Measurements from ENCODE around the gene IQSEC3. TPM values are rescaled to one million over a fixed set of nuclear protein-coding genes. Genes with fewer than 3 reads are reported as not detected.
A peak's percentile ranks its signal among the peaks of the same experiment; 100 is the strongest.

The IQSEC3 gene
- total RNA-seq, 3 donors from 2014 or later (not counting 1 experiment from before 2014, with no cell fraction given), result 4.4 to 7.1 (median 5.3) TPM

DNA sequence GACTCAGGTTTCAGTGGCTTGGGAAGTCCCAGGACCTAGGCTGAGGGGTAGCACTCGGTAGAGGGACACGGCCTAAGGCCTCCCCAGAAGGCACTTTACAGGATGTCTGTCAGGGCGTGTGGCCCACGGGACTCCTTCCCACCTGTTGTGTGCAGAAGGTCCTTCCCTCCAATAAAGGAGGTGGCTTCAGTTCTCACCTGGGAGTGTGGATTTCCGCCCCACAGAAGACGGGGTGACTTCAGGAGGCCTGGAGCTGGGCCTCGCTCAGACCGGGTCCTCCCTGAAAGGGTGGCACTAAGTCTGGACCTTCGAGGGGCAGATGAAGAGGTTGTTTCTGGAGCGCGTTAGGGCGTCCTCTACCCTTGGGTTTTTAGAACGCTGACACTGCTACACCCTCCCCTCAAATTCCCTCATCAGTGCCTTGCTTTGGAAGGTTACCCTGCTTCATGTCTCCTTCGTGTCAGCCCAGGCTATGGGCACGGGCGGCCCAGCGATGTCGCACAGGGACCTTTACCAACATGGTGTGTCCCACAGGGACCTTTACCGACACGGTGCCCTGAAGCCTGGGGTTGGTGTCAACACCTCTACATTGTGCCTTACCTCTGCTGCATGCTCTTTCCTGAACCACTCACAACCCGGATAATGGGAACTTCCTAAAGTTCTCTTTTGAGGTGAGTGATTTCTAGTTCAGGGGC is 140.3 kb downstream of the IQSEC3 start:
- 92% methylated on average over 20 of the region's 21 CpGs for WGBS (ENCODE audit: insufficient coverage)
- Histone ChIP-seq H3K9me3 (ENCODE audit: control insufficient read depth, insufficient read depth, low read length) (no peaks in the 10 kb centered on the region), H3K4me3 (ENCODE audit: low read length) (no peak overlapping the region), H3K27ac (ENCODE audit: low read length) (no peak overlapping the region), H3K36me3 (ENCODE audit: control insufficient read depth, insufficient read depth, low read length) (no peaks in the 10 kb centered on the region), H3K4me1 (ENCODE audit: control insufficient read depth, insufficient read depth, low read length) (peaks cover 3% of the 10 kb centered on the region), H3K27me3 (ENCODE audit: control insufficient read depth, insufficient read depth, low read length) (peaks cover 7% of the 10 kb centered on the region)
- no peak overlapping the region for H3K4me3 Mint-ChIP-seq
- peaks cover 41 to 64% of the 10 kb centered on the region in 2 donors for H3K27me3 Mint-ChIP-seq (ENCODE audit: low read depth in 2 of 2)
- intact Hi-C loops (cut with micrococcal nuclease), result no loop called here
- H3K9me3 Mint-ChIP-seq, result no peaks in the 10 kb centered on the region
- H3K27ac Mint-ChIP-seq, result no peak overlapping the region
- no peaks in the 10 kb centered on the region for H3K36me3 Mint-ChIP-seq
- peaks cover 1 to 9% of the 10 kb centered on the region in 2 donors for H3K4me1 Mint-ChIP-seq
- ATAC-seq, result peak in 1 of 3 donors; percentile 19
- DNase-seq, result no peak
- no peak for TF ChIP-seq CTCF (IDR thresholded peaks at IDR 0.05)

GRCh38 chr12:207804-208203 is 141.2 kb downstream of the IQSEC3 start:
- Mint-ChIP-seq H3K27ac (no peak overlapping the region), H3K4me1 (peaks cover 4 to 5% of the 10 kb centered on the region in 2 donors), H3K36me3 (no peaks in the 10 kb centered on the region), H3K4me3 (no peak overlapping the region), H3K27me3 (ENCODE audit: low read depth in 2 of 2) (peaks cover 37 to 63% of the 10 kb centered on the region in 2 donors), H3K9me3 (no peaks in the 10 kb centered on the region)
- H3K4me3 ChIP-seq (ENCODE audit: low read length), result no peak overlapping the region
- peaks cover 5% of the 10 kb centered on the region for H3K27me3 ChIP-seq (ENCODE audit: control insufficient read depth, insufficient read depth, low read length)
- no peak overlapping the region for H3K27ac ChIP-seq (ENCODE audit: low read length)
- intact Hi-C loops (cut with micrococcal nuclease), result no loop called here
- no peaks in the 10 kb centered on the region for H3K36me3 ChIP-seq (ENCODE audit: control insufficient read depth, insufficient read depth, low read length)
- peaks cover 8% of the 10 kb centered on the region for H3K4me1 ChIP-seq (ENCODE audit: control insufficient read depth, insufficient read depth, low read length)
- no peaks in the 10 kb centered on the region for H3K9me3 ChIP-seq (ENCODE audit: control insufficient read depth, insufficient read depth, low read length)
- ATAC-seq, result no peak
- WGBS (ENCODE audit: insufficient coverage), result 91% methylated on average over 8 of the region's 10 CpGs
- TF ChIP-seq CTCF (IDR thresholded peaks at IDR 0.05), result no peak
- DNase-seq, result no peak

DNA sequence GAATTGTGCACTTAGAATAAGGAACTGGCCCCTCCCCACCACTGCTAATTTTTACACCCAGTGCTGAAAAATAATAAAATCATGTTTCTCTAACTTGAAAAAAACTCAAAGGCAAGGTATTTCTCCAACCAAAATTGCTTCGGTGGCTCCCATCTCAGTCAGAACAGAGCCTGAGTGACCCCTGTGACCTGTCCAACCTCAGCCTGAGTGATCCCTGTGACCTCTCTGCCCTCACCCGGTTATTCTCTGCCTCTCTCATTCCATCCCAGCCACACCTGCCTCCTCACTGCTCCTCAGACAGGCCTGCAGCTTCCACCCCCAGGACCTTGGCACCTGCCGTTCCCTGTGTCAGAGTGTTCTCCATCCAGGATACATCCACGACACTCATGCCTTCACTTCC is 142.2 kb downstream of the IQSEC3 start:
- no peak for TF ChIP-seq CTCF (IDR thresholded peaks at IDR 0.05)
- H3K27me3 ChIP-seq (ENCODE audit: control insufficient read depth, insufficient read depth, low read length), result peaks cover 5% of the 10 kb centered on the region
- no peak overlapping the region for H3K27ac Mint-ChIP-seq
- 85% methylated on average over 4 of the region's 4 CpGs for WGBS (ENCODE audit: insufficient coverage)
- no peak overlapping the region for H3K27ac ChIP-seq (ENCODE audit: low read length)
- ATAC-seq, result no peak
- H3K4me3 ChIP-seq (ENCODE audit: low read length), result no peak overlapping the region
- H3K36me3 Mint-ChIP-seq, result no peaks in the 10 kb centered on the region
- peaks cover 5 to 9% of the 10 kb centered on the region in 2 donors for H3K4me1 Mint-ChIP-seq
- H3K36me3 ChIP-seq (ENCODE audit: control insufficient read depth, insufficient read depth, low read length), result no peaks in the 10 kb centered on the region
- no peaks in the 10 kb centered on the region for H3K9me3 Mint-ChIP-seq
- intact Hi-C loops (cut with micrococcal nuclease), result no loop called here
- H3K4me1 ChIP-seq (ENCODE audit: control insufficient read depth, insufficient read depth, low read length), result peaks cover 11% of the 10 kb centered on the region
- peaks cover 45 to 71% of the 10 kb centered on the region in 2 donors for H3K27me3 Mint-ChIP-seq (ENCODE audit: low read depth in 2 of 2)
- H3K9me3 ChIP-seq (ENCODE audit: control insufficient read depth, insufficient read depth, low read length), result no peaks in the 10 kb centered on the region
- no peak for DNase-seq
- H3K4me3 Mint-ChIP-seq, result no peak overlapping the region

DNA sequence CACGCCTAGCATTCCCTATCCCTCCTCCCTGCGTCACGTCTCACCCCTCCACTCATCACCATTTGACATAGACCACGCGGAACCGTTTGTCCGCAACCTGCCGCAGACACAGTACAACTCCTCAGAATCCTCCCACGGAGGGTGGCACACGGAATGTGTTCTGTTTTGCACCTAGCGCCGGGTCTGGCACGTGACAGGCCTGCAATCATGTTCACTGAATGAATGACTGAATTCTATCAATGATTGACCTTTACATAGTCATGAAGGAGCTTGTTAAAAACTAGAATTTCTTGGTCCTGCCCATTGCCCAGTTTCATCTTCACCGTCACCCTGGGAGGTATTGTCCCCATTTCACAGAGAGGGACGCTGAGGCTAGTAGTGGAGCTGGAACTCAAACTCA is 142.7 kb downstream of the IQSEC3 start:
- intact Hi-C loops (cut with micrococcal nuclease), result no loop called here
- Mint-ChIP-seq H3K27me3 (ENCODE audit: low read depth in 2 of 2) (peaks cover 46 to 69% of the 10 kb centered on the region in 2 donors), H3K9me3 (no peaks in the 10 kb centered on the region), H3K4me1 (peaks cover 5 to 9% of the 10 kb centered on the region in 2 donors), H3K36me3 (no peaks in the 10 kb centered on the region), H3K4me3 (no peak overlapping the region), H3K27ac (no peak overlapping the region)
- H3K4me3 ChIP-seq (ENCODE audit: low read length), result no peak overlapping the region
- no peak overlapping the region for H3K27ac ChIP-seq (ENCODE audit: low read length)
- ATAC-seq (no peak), DNase-seq (no peak)
- TF ChIP-seq CTCF (IDR thresholded peaks at IDR 0.05), result no peak
- peaks cover 9% of the 10 kb centered on the region for H3K4me1 ChIP-seq (ENCODE audit: control insufficient read depth, insufficient read depth, low read length)
- peaks cover 1% of the 10 kb centered on the region for H3K27me3 ChIP-seq (ENCODE audit: control insufficient read depth, insufficient read depth, low read length)
- WGBS (ENCODE audit: insufficient coverage), result 91% methylated on average over 15 of the region's 15 CpGs
- H3K9me3 ChIP-seq (ENCODE audit: control insufficient read depth, insufficient read depth, low read length), result no peaks in the 10 kb centered on the region
- no peaks in the 10 kb centered on the region for H3K36me3 ChIP-seq (ENCODE audit: control insufficient read depth, insufficient read depth, low read length)

All from natural killer cell (primary cell).